ENCODE results near the gene SIM1. TPM values are rescaled to one million over a fixed set of nuclear protein-coding genes. Genes with fewer than 3 reads are reported as not detected.

Gene SIM1
- total and polyA plus RNA-seq, 2 of the 8 experiments (the other 6 are each of a cell fraction or from before 2014, with no cell fraction given) = 0.02 to 0.39 TPM

DNA sequence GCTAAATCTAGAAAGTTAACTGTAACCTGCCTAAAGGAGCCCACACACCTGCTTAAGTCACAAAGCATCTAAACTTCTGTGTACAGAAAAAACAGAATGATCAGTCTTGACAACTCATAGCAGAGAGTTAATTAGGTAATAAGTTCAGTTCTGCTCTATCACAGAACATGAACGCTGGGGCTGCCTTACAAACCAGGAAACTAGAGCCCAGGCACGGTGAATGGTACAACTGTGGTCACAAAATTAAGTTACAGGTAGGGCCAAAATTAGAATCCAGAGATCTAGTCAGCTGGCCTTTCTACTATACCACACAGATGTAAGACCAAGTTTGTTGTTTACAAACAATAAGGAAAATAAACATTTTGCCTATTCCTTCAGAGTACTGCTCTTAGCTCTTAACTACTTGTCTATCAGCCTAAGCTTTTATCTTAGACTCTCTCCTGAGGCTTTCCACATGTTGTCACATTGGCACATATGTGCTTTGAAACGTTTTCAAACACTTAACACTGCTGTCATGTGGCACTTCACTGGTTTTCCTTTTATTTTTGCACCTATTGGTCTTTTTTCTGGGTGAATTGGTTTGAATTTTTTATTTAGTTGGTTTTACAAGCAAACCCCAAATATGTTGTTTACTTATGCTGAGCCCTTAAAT lies 75.7 kb downstream of the SIM1 start:
- Histone ChIP-seq H2BK5ac (ENCODE audit: low read depth, low read length) (no peak overlapping the region), H3K27ac (ENCODE audit: low read depth, low read length) (no peak overlapping the region), H3K4me3 (ENCODE audit: extremely low read depth in 1 of 4, insufficient read depth in 2 of 4, low read depth in 3 of 4, low read length in 4 of 4) (no peak overlapping the region), H3K36me3 (ENCODE audit: control insufficient read depth in 2 of 4, insufficient read depth in 4 of 4, low read length in 3 of 4) (no peaks in the 10 kb centered on the region), H4K5ac (ENCODE audit: insufficient read length, low read depth, low read length) (no peak overlapping the region), H2AK5ac (ENCODE audit: low read depth, low read length) (no peak overlapping the region), H3K4me1 (replicated peaks in 1 of 4; ENCODE audit: control insufficient read depth in 3 of 4, insufficient read depth in 4 of 4, low read length in 3 of 4) (no peaks in the 10 kb centered on the region), H3K79me1 (ENCODE audit: low read depth, low read length) (no peaks in the 10 kb centered on the region), H3K18ac (ENCODE audit: extremely low read depth, low read length) (no peak overlapping the region), H3K4ac (replicated peaks; ENCODE audit: insufficient read length, low read depth, low read length) (no peak overlapping the region), H3K14ac (ENCODE audit: insufficient read length) (no peak overlapping the region), H3K56ac (replicated peaks; ENCODE audit: insufficient read length, low read depth, low read length) (no peak overlapping the region), H4K8ac (ENCODE audit: extremely low read depth, insufficient read depth, low read length) (no peak overlapping the region), H3K27me3 (replicated peaks in 1 of 4; ENCODE audit: control insufficient read depth in 3 of 4, extremely low read depth in 1 of 4, insufficient read depth in 3 of 4, low read length in 3 of 4) (no peaks in the 10 kb centered on the region), H3K23ac (ENCODE audit: insufficient read length) (no peak overlapping the region), H2BK20ac (ENCODE audit: low read length) (no peak overlapping the region), H2BK12ac (ENCODE audit: low read depth, low read length) (no peak overlapping the region), H3K9me3 (ENCODE audit: insufficient read depth in 2 of 2, low read depth in 1 of 2, low read length in 1 of 2) (no peaks in the 10 kb centered on the region), H3K79me2 (ENCODE audit: control insufficient read depth in 1 of 2, insufficient read depth in 2 of 2, low read length in 2 of 2) (no peaks in the 10 kb centered on the region), H4K91ac (replicated peaks; ENCODE audit: insufficient read length, low read length) (no peak overlapping the region), H2BK15ac (ENCODE audit: low read length) (no peak overlapping the region), H4K20me1 (replicated peaks in 1 of 2; ENCODE audit: control insufficient read depth in 1 of 2, insufficient read depth in 2 of 2, low read length in 2 of 2) (no peaks in the 10 kb centered on the region), H3K4me2 (ENCODE audit: insufficient read depth in 1 of 2, low read depth in 2 of 2, low read length in 2 of 2) (no peak overlapping the region), H2BK120ac (replicated peaks; ENCODE audit: low read depth, low read length) (no peak overlapping the region), H3K9ac (replicated peaks in 1 of 4; ENCODE audit: extremely low read depth in 1 of 4, low read depth in 3 of 4, low read length in 3 of 4) (no peak overlapping the region), H2AFZ (ENCODE audit: low read length) (no peak overlapping the region), H3K23me2 (ENCODE audit: low read depth, low read length) (no peaks in the 10 kb centered on the region)
- 84% methylated on average over 3 of the region's 3 CpGs; no CpG with 5 or more reads in 1 of the 2 experiments for WGBS, 2 experiments (ENCODE audit: extremely low coverage in 1 of 2, insufficient coverage in 1 of 2, insufficient read length in 1 of 2, insufficient replicate concordance in 2 of 2, low coverage in 1 of 2, low lambda C conversion rate in 2 of 2, missing lambda C conversion rate in 1 of 2)
- DNase-seq (ENCODE audit: low read depth in 1 of 2, low spot score in 2 of 2) (no peak), FAIRE-seq (no peak)
- ChIA-PET CTCF (ENCODE audit: partially characterized antibody) (interaction anchor here (1.2 kb wide), 1 partner anchor 65 kb away, joined by 3 read pairs; no protein-coding TSS in a partner anchor), POLR2A (ENCODE audit: partially characterized antibody) (no interaction called here)
- TF ChIP-seq SIX5 (IDR thresholded peaks at IDR 0.05; ENCODE audit: low read depth, low read length) (no peak), KDM5A (IDR thresholded peaks at IDR 0.05; ENCODE audit: low read length) (no peak), MAX (IDR thresholded peaks at IDR 0.05) (no peak)
